ENCODE results near the gene TBC1D17.

TBC1D17 gene

DNA sequence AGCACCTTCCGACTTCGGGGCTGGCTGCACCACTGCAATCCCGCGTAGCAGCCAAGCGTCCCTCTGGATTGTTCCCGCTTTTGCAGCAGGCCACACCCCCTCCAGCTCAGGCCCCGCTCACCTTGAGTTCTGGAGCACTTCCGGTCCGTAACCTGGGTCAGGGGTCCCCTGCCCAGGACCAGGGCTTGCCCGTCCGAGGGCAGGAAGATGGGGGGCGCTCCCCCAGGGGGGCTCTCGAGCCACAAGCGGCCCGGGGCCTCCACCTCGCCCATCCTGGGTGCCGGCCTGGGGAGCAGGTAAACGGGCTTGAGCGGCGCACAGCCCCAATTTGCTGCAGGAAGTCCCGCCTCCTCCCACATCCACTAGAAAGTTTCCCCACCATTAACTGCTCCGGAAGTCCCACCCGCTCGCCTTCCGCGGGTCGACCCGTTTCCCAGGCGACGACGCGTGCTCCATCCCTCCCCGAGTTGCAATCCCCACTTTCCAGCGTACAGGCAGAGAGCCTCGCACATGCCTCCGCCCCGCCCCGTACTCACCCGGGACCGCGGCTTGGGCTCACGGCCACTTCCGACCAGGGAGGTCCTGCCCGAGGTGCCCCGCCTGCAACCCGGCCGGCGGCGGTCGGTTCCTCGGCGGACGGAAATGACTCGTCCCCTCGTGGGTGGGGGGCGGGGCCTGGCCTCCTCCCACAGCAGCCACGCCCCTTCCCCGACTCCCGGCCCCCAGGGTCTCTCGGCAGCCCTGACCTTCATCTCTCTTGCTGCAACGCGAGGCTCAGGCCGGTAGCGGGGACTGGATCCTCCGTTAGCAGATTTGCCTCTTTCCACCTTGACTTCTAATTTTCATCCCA lies 10.3 kb upstream of the TBC1D17 start, which contains the start of gene PNKP:
Gene PNKP, minus strand, starts transcription at position 644 of the 850 bp plus-strand sequence. Its CDS starts 372 bp downstream, at position 272.
- H3K9me3 ChIP-seq (ENCODE audit: insufficient read depth, low read depth, low read length) = no peaks in the 10 kb centered on the region
- peak within 1 kb of the TSS; percentile 97 for H2AFZ ChIP-seq (ENCODE audit: low read length)
- peaks cover 13% of the 10 kb centered on the region; the same call in 1 of the 2 replicates for H3K36me3 ChIP-seq (ENCODE audit: insufficient read depth, low read length)
- peak within 1 kb of the TSS; percentile 98 for H3K4me2 ChIP-seq (ENCODE audit: low read depth, low read length, poor library complexity, severe bottlenecking)
- peak within 1 kb of the TSS; percentile 83 for H3K9ac ChIP-seq (ENCODE audit: low read depth, low read length, poor library complexity, severe bottlenecking)
- H3F3A ChIP-seq (ENCODE audit: low read depth) = no peaks in the 10 kb centered on the region
- H3K4me3 ChIP-seq (ENCODE audit: low read length, poor library complexity, severe bottlenecking) = peak within 1 kb of the TSS; percentile 98
- H4K20me1 ChIP-seq (ENCODE audit: insufficient read depth, low read length, poor library complexity, severe bottlenecking) = peaks cover 45% of the 10 kb centered on the region
- TF ChIP-seq EZH2phosphoT487 (IDR thresholded peaks at IDR 0.05; ENCODE audit: borderline replicate concordance) = no peak
- TF ChIP-seq, protein P1, sequence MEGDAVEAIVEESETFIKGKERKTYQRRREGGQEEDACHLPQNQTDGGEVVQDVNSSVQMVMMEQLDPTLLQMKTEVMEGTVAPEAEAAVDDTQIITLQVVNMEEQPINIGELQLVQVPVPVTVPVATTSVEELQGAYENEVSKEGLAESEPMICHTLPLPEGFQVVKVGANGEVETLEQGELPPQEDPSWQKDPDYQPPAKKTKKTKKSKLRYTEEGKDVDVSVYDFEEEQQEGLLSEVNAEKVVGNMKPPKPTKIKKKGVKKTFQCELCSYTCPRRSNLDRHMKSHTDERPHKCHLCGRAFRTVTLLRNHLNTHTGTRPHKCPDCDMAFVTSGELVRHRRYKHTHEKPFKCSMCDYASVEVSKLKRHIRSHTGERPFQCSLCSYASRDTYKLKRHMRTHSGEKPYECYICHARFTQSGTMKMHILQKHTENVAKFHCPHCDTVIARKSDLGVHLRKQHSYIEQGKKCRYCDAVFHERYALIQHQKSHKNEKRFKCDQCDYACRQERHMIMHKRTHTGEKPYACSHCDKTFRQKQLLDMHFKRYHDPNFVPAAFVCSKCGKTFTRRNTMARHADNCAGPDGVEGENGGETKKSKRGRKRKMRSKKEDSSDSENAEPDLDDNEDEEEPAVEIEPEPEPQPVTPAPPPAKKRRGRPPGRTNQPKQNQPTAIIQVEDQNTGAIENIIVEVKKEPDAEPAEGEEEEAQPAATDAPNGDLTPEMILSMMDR (conservative IDR thresholded peaks at IDR 0.05; ENCODE audit: low read length) = no peak
- peaks cover 49% of the 10 kb centered on the region for H3K79me2 ChIP-seq (ENCODE audit: insufficient read depth, low read length)
- no peaks in the 10 kb centered on the region for H3K9me2 ChIP-seq (replicated peaks; ENCODE audit: low read depth, low read length)
- H3K4me1 ChIP-seq (ENCODE audit: insufficient read depth, low read length, poor library complexity, severe bottlenecking) = peaks cover 43% of the 10 kb centered on the region
- no peaks in the 10 kb centered on the region for H3K27me3 ChIP-seq (ENCODE audit: insufficient read depth, low read length, poor library complexity, severe bottlenecking)

DNA sequence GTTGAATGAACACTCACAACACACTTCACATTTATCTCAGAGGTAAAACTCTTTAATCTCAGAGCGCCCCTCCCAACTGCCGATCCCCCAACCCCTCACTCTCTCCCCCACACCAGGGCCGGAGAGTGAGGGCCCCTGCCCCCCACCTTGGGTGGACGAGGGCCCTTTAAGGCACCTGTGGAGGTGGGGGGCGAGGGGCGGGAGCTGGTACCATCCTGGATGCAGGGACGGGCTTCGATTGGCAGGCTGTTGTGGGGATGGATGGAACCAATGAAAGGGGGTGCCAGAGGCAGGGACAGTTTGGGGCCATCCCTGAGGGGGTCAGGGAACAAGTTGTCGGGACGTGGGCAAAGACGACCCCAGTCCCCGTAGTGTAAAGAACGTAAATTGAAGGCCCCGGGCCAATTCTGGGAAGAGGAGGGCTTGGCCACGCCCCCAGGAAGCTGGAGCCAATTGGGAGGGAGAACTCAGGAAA lies 8.5 kb upstream of the TBC1D17 start:
- Histone ChIP-seq H3K27me3 (ENCODE audit: insufficient read depth, low read length, poor library complexity, severe bottlenecking) (no peaks in the 10 kb centered on the region), H3K4me1 (ENCODE audit: insufficient read depth, low read length, poor library complexity, severe bottlenecking) (peaks cover 43% of the 10 kb centered on the region), H3K4me3 (ENCODE audit: low read length, poor library complexity, severe bottlenecking) (peak overlapping the region; percentile 87), H3K79me2 (ENCODE audit: insufficient read depth, low read length) (peaks cover 39% of the 10 kb centered on the region), H2AFZ (ENCODE audit: low read length) (peak overlapping the region; percentile 72; the same call in 1 of the 2 replicates), H4K20me1 (ENCODE audit: insufficient read depth, low read length, poor library complexity, severe bottlenecking) (peaks cover 27% of the 10 kb centered on the region), H3K4me2 (ENCODE audit: low read depth, low read length, poor library complexity, severe bottlenecking) (peak overlapping the region; percentile 98), H3K9me2 (replicated peaks; ENCODE audit: low read depth, low read length) (no peaks in the 10 kb centered on the region), H3K9ac (ENCODE audit: low read depth, low read length, poor library complexity, severe bottlenecking) (peak overlapping the region; percentile 52), H3K9me3 (ENCODE audit: insufficient read depth, low read depth, low read length) (no peaks in the 10 kb centered on the region), H3F3A (ENCODE audit: low read depth) (no peaks in the 10 kb centered on the region), H3K36me3 (ENCODE audit: insufficient read depth, low read length) (peaks cover 8% of the 10 kb centered on the region; the same call in 1 of the 2 replicates)
- TF ChIP-seq, protein P1 (conservative IDR thresholded peaks at IDR 0.05; ENCODE audit: low read length) = no peak
- no peak for TF ChIP-seq EZH2phosphoT487 (IDR thresholded peaks at IDR 0.05; ENCODE audit: borderline replicate concordance)

DNA sequence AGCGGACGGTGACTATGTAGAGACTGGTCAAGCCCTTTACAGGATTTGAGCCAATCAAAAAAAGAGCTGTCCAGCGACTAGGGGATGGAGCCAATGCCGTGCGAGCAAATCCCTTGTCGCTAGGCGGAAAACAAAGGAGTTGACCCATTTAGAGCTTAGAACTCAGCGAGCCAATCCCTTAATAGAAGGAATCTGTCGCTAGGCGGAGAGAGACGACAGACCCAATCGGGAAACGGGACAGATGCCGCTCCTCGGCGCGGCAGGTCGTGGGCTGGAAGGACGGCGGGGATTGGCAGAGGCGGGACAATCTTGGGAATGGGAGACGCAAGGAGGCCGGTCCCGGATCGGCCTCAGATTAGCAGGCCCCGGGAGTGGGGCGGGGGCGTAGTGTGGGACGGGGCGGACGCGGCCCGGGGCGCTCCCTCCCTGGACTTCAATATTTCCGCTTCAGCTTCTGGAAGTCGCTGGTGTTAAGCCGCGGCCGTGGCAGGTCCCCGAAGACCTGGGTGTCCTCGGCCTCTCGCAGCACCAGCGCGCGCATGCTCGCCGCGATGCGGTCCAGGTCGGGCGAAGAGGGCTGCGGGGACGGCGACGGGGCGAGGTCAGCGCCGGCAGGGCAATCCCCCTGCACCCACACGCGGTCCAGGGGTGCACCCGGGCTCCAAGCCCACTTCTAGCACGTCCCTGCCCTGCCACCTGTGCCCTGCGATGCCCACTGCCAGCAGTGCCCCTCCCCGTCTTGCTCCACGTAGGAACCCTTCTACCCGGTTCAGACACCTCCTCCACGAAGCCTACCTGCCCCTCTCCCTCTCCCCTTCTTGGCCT lies 7.8 kb upstream of the TBC1D17 start:
- peaks cover 38% of the 10 kb centered on the region for H3K79me2 ChIP-seq (ENCODE audit: insufficient read depth, low read length)
- peaks cover 43% of the 10 kb centered on the region for H3K4me1 ChIP-seq (ENCODE audit: insufficient read depth, low read length, poor library complexity, severe bottlenecking)
- peak overlapping the region; percentile 76 for H3K9ac ChIP-seq (ENCODE audit: low read depth, low read length, poor library complexity, severe bottlenecking)
- H3K9me3 ChIP-seq (ENCODE audit: insufficient read depth, low read depth, low read length) = no peaks in the 10 kb centered on the region
- peaks cover 1% of the 10 kb centered on the region; the same call in 1 of the 2 replicates for H3K36me3 ChIP-seq (ENCODE audit: insufficient read depth, low read length)
- peak overlapping the region; percentile 86 for H2AFZ ChIP-seq (ENCODE audit: low read length)
- no peaks in the 10 kb centered on the region for H3K27me3 ChIP-seq (ENCODE audit: insufficient read depth, low read length, poor library complexity, severe bottlenecking)
- no peaks in the 10 kb centered on the region for H3F3A ChIP-seq (ENCODE audit: low read depth)
- H3K4me2 ChIP-seq (ENCODE audit: low read depth, low read length, poor library complexity, severe bottlenecking) = peak overlapping the region; percentile 98
- peak overlapping the region; percentile 87 for H3K4me3 ChIP-seq (ENCODE audit: low read length, poor library complexity, severe bottlenecking)
- peaks cover 21% of the 10 kb centered on the region for H4K20me1 ChIP-seq (ENCODE audit: insufficient read depth, low read length, poor library complexity, severe bottlenecking)
- H3K9me2 ChIP-seq (replicated peaks; ENCODE audit: low read depth, low read length) = no peaks in the 10 kb centered on the region
- no peak for TF ChIP-seq EZH2phosphoT487 (IDR thresholded peaks at IDR 0.05; ENCODE audit: borderline replicate concordance)
- TF ChIP-seq, protein P1 (conservative IDR thresholded peaks at IDR 0.05; ENCODE audit: low read length) = no peak

Data from Loucy (cell line).